ENCODE data around the gene BEND2. TPM values are rescaled to one million over a fixed set of nuclear protein-coding genes. Genes with fewer than 3 reads are reported as not detected.

BEND2 gene
- total RNA-seq: not detected in 2 replicates

DNA sequence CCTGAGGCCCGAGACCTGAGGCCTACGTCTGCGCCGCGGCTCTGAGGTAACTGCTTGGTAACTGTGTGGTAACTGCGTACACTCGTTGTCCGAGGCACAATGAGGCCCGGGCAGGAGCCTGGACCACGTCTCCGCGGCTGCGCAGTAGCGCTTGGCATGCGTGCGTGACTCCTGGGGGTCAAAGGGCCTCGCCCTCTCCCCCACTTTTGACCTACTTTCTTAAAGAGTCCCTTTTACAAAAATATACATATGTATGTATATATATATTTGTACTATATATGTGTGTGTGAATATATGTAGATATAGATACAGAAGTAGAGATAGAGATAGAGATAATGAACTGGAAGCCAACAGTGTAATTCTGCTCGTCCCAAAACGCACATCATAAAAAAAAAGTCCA is at the start of gene BEND2:
TSS of gene BEND2 (minus strand) at position 101 of the 400 bp plus-strand sequence. CDS start 136 bp downstream, outside the sequence.

Other genes with a start within 250 kb of the BEND2 start
- 0.21 and 0.48 TPM in 2 replicates for gene SCML2, start 133.8 kb upstream of the BEND2 start, total RNA-seq
- 2.3 and 5.5 TPM in 2 replicates for gene CDKL5, start 204.7 kb upstream of the BEND2 start, total RNA-seq